HG02852 (cell line): ENCODE measurements around the gene FAAP100.
"Not testable (repeated sequence)": the region's sequence is repeated elsewhere in the genome, so short reads cannot be mapped to it uniquely, and the experiment has no call there.

Experiments
- ATAC-seq: cut with Tn5 transposase; IDR thresholded peaks from one replicate; pipeline ENCODE4 v1.9.1; 2021; ENCODE audit warnings: mild to moderate bottlenecking, moderate library complexity; ENCODE audit not compliant: unreplicated experiment

FAAP100 gene

DNA sequence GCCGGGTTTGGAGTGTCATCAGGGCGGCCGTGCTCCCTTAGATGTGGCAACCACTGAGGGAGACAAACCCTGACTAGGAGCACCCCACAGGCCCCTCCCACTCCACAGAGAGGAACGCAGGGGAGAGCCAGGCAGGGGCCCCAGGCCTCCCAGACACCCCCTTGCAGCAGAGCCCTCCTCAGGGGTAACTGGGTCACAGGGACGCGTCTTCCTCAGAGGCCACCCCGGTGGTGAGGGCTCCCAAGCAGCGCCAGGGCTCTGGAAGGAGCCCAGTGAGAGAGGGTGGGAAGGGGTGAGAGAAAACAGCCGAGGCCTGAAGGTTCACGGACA lies 12.6 kb downstream of the FAAP100 start:
- no peak for ATAC-seq

DNA sequence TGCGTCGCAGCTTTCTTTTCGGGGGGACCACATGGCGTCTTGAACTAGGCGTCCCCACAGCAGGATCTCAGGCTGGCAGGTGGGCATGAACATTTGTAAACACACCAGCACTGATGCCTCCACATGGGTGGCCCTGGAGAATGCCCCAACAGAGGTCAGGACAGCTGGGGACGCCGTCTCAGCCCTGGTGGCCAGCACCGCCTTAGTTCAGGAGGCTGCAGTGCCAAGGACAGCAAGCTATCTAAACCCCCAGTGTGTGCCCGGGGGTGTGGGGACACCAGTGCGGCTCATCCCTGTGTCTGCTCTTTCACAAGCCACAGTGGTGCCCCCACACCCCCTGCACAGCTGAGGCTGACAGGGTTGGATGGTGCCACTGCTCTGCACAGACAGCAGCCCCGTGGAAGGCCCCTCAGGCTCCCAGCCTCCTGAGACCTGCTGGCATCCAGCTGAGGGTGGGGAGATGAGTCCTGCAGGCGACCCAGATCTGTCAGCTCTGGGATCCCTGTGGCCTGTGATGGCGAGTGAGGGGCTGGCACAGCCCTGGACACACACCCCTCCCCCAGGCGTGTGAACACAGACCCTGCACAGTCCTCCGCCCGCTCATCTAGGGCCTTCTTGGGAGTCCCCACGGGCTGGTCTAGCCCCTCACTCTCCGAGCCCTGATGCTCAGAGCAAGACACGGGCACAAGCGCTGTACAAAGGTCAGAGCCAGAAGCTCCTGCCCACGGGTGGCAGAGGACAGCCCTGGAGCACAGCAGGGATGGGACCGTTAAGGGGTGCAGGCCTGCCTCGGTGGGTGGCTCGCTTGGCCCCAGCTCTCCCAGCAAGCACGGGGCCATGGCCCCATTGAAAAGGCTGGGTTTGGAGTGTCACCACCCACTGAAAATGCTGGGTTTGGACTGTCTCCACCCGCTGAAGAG lies 13.2 kb downstream of the FAAP100 start:
- ATAC-seq, result no peak

DNA sequence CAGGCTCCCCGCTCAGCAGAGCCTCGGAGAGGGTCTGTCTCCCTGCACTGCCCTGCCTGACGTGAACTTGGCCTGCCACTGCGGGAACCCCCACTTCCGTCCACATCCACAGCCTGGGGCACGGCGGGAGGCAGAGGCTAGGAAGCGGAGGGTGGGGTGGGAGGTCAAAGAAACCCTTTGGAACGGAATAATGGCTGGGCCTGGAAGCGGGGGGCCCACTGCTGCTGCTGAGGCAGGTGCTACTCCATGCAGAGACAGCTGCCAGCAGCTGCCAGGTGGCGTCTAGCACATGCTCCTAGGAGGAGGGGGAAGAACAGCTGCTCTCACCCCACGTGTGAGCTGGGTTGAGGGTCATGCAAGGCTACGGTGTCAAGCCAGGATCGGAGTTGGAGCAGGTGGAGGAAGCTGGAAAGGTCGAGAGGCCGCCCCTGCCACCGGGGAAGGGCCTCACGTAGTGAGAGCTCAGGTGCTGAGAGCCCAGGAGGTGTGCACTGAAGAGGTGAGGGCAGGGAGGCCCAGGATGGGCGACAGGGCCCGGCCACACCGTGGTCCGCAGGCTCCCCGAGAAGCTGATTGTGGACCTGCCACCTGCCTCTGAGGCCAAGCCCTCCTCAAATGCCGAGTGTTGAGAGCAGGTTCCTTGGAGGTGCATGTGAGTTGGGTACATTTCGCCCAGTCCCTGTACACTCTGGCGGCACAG lies 14.1 kb downstream of the FAAP100 start:
- ATAC-seq, result no peak

DNA sequence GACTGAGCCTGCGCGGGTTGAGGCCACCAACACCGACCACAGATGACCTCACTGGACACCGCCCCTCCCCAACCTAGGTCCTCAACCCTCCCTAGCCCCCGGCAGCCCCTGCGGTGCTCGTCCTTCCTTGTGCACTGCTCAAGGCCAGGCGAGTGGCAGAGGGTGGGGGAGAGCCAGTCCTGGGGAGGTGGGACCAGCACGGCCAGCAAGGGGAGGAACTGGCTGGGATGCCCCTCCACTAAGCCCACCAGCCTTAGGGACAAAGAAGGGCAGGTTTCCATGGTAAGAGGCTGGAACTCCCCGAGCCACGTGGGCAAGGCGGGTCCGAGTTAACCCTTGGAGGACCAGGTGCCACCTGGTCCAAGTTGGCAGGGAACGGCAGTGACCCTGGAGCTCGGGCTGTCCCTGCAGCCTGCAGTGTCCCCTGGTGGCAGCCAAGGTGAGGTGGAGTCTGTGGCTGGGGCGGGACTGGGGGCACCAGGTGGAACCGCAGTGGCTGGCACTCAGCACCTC lies 14.8 kb downstream of the FAAP100 start:
- no peak for ATAC-seq

DNA sequence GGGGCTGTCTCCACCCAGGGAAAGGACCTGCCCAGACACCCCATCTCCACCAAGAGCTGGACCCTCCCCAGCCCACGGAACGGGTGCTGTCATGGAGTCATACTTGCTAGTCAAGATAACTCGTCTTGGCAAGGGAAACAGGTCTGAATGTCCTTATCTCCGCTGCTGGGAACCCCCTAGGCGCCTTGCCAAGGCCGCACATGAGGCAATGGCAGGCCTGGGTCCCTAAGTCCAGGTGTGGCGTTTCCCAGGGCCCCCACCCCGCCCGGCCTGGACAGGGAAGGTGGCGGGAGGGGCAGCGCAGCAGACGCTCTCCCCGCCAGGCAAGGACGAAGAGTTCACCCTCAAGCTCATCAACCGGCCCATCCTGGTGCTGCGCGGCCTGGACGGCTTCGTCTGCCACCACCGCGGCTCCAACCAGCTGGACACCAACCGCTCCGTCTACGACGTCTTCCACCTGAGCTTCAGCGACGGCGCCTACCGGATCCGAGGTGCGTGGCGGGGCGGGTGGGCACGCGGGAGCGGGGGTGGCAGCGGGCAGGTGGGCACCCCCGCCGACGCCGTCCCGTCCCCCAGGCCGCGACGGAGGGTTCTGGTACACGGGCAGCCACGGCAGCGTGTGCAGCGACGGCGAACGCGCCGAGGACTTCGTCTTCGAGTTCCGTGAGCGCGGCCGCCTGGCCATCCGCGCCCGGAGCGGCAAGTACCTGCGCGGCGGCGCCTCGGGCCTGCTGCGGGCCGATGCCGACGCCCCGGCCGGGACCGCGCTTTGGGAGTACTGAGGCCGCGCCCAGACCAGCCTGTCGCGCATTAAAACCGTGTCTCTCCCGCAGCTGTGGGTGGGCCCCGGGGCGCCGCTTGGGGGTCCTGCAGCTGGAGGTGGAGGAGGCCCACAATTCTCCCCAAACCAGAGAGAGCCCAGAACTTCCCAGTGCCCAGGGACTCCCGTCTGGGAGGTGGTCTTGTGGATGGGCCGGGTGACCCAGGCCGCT lies 15.6 kb downstream of the FAAP100 start:
- ATAC-seq, result no peak

DNA sequence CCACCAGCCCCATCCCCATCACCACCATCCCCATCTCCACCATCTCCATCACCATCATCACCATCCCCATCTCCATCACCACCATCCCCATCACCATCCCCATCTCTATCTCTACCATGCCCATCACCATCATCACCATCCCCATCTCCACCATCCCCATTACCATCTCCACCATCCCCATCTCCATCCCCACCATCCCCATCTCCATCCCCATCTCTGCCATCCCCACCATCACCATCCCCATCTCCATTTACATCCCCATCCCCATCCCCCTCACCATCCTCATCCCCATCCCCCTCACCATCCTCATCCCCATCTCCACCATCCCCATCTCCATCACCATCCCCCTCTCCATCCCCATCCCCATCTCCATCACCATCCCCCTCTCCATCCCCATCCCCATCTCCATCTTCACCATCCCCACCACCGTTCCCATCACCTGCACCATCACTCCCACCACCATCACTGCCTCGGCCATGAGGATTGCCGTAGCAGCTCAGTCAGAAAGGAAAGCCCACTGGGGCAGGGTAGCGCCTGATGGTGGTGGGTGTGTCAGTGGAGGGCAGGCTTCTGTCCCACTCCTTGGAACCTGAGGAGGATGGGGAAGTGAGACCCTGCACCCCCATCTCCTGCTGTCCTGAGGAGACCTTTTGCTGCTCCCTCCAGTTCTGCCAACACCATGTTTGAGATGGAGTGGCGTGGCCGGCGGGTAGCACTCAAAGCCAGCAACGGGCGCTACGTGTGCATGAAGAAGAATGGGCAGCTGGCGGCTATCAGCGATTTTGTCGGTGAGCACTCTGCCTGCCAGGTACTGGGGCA lies 16.5 kb downstream of the FAAP100 start:
- no peak for ATAC-seq

DNA sequence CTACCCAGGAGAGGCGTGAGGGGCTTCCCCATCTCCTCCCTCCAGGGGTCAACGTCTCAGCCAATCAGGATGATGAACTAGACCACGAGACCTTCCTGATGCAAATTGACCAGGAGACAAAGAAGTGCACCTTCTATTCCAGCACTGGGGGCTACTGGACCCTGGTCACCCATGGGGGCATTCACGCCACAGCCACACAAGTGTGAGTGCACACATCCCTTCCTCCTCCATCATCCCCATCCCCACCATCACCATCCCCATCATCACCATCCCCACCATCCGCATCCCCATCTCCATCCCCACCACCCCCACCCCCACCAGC lies 17.2 kb downstream of the FAAP100 start:
- no peak for ATAC-seq

DNA sequence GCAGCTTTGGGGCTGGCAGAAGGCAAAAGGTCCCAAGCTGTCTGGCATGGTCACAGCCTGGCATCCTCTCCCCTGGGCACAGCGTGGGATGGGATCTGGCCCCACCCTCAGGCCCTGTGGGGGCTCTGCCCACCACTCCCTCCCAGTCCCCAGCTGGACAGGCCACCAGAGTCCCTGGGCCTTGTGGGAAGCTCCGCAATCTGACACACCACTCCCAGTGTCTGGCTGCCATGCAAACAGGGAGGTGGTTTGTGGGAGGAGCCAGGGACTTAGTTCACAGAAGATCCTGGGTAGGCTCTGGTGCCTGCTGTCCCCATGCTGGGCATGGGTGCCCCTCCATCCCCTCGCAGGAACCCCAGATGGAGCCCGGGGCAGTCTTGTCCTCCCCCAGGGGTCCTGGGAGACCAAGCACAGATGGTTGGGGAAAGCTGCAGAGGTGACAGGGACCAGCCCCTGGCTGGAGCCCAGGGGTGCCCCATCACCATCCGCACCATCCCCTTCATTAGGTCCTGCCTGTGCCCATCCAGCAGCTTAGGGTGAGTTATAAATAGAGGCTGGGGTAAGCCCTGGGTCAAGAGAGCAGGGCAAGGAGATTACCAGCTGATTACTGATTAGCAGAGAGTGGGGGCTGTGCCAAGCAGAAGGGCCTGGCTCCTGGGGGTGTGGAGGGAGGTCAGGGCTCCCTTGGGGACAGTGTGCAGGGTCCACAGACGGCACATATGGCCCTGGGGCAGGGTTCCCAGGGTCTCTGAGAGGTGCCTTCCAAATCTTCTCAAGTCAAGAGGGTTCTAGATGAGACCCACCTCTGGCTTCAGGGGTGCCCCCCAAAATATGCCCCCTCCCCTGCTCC lies 17.8 kb downstream of the FAAP100 start:
- ATAC-seq, result no peak

DNA sequence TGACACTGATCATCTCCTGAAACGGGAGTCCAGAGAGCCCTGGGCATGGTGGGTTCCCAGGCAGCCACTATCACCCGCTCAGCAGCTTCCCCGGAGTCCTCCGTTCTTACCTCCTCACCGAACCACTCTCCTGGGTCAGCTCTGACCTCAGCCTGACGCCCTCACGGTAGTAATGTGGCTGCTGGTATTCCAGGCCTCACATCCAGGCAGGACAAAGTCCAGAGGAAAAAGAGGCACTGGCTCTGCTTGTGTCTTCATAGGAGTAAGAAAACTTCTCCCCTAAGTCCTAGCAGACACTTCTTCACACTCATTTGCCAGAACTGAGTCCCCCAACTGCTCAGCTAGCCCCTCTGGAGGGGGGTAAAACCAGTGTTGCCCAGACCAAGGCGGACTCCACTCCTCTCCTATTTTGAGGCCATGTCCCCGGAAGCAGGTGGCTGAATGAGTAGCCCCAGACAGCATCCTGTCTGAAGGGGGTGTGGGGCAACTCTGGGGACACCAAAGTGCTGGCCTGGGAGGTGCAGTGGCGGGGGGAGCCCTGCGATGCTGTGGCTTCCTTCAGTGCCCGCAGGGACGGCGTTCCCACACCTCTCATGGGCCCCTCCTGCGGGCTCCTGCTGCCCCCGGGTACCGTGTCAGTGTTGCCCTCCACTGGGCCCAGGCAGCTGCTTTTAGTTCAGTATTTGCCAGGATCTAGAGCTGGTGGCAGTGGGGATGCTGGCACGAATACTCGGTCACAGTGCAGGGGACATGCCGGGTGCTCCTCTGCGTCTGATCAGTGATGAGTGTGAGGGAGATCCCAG lies 18.6 kb downstream of the FAAP100 start:
- ATAC-seq, result no peak

DNA sequence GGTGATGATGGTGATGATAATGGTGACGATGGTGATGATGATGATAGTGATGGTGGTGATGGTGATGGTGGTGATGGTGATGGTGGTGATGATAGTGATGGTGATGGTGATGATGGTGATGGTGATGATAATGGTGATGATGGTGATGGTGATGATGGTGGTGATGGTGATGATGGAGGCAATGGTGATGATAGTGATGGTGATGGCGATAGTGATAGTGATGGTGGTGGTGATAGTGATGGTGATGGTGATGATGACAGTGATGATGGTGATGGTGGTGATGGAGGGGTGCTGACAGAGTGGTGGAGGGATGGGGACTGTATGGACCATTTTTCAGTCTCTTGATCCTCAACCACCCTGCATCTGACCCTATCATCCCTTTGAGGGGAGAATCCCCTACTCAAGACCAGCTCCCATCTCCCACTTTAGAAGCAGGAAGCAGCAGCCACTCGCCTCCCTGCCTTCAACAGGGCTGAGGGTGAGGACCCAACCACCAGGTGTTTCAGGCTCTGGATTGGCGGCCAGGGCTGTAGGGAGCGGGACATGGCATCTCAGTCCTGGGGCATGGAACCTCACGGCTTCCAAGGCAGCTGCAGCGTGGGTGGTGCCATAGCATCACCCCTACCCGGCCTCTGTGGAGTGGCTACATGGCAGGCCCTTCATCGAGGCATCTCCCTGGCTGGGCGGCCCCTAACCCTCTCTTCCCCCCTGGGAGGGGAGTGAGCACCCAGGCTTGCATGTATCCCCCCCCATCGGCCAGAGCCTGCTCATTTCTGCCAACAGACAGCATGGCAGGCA lies 19.5 kb downstream of the FAAP100 start:
- ATAC-seq, result no peak

DNA sequence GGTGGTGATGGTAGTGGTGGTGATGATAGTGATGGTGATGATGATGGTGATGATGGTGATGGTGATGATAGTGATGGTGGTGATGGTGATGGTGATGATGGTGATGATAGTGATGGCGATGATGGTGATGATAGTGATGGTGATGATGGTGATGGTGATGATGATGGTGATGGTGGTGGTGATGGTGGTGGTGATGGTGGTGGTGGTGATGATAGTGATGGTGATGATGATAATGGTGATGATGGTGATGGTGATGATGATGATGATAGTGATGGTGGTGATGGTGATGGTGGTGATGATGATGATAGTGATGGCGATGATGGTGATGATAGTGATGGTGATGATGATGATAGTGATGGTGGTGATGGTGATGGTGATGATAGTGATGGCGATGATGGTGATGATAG lies 20.2 kb downstream of the FAAP100 start:
- ATAC-seq, result not testable (repeated sequence)

DNA sequence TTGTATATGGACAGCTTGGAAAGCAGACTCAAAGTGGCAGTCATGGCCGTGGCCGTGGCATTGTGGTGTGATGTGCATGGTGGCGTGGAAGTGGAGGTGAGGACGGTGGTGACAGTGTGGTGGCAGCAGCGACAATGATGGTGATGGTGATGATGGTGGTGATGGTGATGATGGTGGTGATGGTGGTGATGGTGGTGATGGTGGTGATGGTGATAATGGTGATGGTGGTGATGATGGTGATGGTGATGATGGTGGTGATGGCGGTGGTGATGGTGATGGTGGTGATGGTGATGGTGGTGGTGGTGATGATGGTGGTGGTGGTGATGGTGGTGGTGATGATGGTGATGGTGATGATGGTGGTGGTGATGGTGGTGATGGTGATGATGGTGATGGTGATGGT lies 21.1 kb downstream of the FAAP100 start:
- not testable (repeated sequence) for ATAC-seq

DNA sequence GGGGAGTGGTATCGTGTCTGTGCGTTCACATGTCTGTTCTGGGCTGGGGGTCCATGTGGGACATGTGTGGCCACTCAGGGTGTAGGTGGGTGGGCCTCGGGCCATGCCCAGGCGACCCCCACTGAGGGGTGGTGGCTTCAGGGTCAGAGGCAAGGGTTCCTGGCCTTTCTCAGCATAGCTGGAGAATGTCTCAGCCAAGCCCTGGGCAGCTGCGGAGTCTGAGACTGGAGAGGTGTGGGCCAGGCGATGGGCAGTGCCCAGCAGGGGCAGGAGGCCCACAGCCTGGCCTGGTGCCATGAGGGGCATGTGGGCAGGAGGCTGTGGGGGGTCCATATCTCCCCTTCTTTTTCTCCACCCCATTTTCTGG lies 22.7 kb downstream of the FAAP100 start:
- ATAC-seq, result no peak

DNA sequence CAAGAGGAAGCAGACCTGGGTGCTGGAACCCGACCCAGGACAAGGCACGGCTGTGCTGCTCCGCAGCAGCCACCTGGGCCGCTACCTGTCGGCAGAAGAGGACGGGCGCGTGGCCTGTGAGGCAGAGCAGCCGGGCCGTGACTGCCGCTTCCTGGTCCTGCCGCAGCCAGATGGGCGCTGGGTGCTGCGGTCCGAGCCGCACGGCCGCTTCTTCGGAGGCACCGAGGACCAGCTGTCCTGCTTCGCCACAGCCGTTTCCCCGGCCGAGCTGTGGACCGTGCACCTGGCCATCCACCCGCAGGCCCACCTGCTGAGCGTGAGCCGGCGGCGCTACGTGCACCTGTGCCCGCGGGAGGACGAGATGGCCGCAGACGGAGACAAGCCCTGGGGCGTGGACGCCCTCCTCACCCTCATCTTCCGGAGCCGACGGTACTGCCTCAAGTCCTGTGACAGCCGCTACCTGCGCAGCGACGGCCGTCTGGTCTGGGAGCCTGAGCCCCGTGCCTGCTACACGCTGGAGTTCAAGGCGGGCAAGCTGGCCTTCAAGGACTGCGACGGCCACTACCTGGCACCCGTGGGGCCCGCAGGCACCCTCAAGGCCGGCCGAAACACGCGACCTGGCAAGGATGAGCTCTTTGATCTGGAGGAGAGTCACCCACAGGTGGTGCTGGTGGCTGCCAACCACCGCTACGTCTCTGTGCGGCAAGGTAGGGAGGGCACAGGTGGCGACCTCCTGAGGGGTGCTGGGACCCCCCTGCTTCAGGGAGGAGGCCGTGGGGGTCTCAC lies 23.3 kb downstream of the FAAP100 start:
- ATAC-seq, result no peak

DNA sequence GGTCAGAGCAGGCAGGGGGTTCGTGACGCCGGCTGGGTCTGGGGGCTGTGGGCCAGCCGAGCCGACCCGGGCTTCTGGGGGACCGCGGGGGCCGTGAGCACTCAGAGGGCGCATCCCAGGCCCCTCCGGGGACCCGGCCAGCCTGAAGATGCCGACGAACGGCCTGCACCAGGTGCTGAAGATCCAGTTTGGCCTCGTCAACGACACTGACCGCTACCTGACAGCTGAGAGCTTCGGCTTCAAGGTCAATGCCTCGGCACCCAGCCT lies 23.8 kb downstream of the FAAP100 start:
- ATAC-seq, result no peak

DNA sequence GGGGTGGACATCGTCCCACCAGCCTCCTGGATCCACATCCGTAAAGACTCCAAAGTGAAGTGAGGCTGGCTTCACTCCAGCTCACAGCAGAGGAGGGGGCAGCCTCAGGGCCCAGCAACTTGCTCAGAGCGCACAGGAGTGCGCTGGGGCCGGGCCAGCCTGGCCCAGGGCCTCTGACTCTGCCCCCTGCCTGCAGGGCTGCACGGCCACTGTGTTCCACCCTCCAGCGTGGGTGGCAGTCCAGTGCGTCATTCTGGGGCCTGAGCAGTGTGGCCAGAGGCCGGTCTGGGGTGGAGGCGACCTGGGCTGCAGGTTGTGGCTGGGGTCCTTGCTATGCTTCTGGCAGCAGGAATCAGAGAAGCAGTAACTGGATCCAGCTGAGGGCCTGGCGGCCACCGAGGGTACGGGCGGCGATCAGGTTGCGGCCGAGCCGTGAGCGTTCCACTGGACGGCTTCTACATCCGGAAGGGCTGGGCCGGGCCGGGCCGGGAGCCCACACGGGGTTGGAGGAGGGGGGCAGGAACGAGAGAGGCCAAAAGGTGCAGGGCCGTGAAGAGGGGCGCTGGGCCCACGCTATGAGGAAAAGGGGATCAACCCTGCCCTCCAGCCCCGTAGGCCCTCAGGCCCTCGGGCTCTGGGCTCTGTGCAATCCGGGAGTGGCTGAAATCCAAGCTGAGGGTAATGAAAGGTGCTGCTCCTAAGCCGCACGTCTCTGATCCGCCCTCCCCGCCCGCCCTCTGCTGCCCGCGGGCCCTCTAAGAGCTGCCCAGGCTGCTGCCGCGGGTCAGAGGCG lies 24.4 kb downstream of the FAAP100 start, which contains the start of gene FSCN2:
Gene FSCN2 (plus strand): TSS at position 787 of the 793 bp plus-strand sequence. CDS start 155 bp downstream, outside the sequence.
- ATAC-seq, result no peak
